Umbilical cord (tissue), 2 donors: ENCODE data around the gene OR5K4. TPM values are rescaled to one million over a fixed set of nuclear protein-coding genes. Genes with fewer than 3 reads are reported as not detected.

Experiments
- DNase-seq: peaks from one replicate; pipeline ENCODE4 v3.0.0-alpha.2; 2015; ENCODE audit warnings: low spot score
- total RNA-seq: library from RNA; depleted of rRNA; stranded (reverse); fragments of >200 nt; gene quantifications from one replicate; pipeline ENCODE4 v1.2.3, GENCODE V29; 2014; ENCODE audit warnings: low replicate concordance; ENCODE audit not compliant: insufficient read depth

The OR5K4 gene, protein sequence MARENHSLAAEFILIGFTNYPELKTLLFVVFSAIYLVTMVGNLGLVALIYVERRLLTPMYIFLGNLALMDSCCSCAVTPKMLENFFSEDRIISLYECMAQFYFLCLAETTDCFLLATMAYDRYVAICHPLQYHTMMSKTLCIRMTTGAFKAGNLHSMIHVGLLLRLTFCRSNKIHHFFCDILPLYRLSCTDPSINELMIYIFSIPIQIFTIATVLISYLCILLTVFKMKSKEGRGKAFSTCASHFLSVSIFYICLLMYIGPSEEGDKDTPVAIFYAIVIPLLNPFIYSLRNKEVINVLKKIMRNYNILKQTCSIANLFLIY
- total RNA-seq = 2.6 TPM

- DNase-seq = no peak
Observed at GRCh38 chr3:98353554-98353953, at the start of gene OR5K4. OR5K4 (plus strand) TSS chr3:98353854; CDS start chr3:98353854, 0 bp downstream.

DNA sequence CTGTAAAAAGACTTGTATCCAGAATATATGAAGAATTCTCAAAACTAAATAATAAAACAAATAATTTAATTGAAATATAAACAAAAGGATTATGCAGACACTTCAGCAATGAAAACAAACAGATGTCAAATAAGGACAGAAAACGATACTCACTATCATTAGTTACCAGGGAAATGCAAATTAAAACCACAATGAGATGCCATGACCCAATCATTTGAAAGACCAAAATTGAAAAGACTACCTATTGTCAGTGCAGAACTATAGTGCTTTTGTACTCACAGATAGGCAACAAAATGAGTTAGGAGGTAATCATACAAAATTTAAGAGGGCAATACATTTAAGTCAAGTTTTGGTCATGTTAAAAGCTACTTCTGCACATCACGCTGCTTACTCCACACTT is 31.6 kb upstream of the OR5K4 start:
- no peak for DNase-seq

DNA sequence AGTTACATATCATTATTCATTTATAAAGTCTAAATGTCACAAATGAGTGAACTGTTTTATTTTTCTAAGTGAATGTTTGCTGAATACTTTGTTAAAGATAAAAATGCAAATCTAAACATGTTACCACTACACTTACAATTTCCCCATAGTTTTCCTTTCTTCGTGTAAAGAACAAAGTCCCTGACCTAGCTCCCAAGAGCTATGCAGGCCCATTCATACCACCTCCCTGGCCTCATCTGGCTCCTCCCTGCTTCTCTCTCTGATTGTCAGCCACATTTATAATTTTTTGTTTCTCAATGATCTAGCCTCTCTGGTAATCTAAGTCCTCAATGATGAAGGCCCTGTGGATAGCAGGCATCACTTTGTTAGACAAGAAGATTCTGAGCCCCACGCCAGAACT is 31.0 kb upstream of the OR5K4 start:
- no peak for DNase-seq

DNA sequence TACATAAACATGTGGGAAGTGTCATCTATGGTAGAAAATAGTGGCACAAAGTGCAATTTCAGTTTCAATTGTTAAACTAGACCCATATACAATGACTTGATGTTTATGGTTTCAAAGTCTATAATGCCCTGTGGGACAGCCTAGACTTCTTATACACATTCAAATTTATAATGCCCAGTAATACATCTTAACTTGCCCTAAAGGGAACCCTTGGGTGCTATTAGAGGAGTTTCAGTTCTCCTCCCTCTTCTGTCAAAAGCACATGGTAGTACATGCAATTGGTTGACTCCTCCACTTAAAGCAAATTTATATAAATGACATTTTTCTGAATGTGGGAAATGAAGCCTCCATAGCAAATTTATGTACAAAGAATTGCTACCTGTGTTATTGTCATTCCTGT is 30.2 kb upstream of the OR5K4 start:
- no peak for DNase-seq

DNA sequence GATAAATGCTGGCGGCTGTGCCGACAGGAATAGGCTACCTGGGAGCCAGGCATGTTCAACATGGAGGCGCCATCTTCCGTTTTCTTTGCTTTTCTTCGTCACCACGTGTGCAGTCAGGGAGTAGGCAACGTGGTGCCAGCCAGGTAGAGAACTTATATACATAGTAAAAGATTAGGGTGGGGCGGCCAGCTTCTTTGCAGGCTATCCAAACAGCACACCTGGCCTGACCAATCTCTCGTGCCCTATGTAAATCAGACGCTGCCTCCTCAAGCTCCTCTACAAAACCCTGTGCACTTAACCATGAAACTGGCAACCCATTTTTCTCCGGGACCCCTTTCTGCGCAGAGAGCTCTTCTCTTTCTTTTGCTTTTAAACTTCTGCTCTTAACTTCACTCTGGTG is 28.6 kb upstream of the OR5K4 start:
- no peak for DNase-seq

DNA sequence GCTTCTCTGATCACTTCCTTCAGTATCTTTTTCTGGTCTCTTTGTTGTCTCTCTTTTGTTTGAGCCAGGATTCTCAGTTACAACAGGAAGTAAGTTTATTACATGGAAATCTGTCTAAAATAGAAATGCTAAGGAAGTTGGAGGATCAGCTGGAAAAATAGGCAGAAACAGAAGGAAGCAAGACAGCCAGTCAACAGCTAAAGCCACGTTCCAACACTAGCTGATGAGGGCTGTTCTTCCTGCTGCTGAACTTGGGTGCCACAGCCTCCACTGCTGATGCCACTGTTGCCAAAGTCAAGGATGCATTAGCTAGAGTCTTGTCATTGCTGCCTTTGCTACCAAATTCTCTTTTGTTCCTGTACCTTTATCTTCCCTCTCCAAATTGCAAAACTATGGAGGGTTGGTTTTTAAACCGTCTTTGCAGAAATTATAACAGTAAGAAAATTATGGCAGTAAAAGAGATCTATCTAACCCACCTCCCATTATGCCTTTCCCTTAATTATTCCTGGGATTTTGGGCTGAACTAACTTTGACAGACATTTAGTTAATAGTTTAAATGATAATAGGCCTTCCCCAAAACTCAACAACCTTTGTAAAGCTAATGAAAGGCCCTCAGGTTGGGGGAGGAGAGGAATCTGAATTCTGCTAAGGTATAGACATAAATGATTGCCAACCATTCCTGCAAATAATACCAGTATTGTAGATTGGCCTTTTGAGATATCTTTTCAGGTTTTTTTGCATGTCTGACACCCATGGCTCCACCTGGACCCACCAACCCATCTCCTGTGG is 27.4 kb upstream of the OR5K4 start:
- DNase-seq = peak; percentile 5

- no peak for DNase-seq
Observed at GRCh38 chr3:98326945-98327344, 26.7 kb upstream of the OR5K4 start.

DNA sequence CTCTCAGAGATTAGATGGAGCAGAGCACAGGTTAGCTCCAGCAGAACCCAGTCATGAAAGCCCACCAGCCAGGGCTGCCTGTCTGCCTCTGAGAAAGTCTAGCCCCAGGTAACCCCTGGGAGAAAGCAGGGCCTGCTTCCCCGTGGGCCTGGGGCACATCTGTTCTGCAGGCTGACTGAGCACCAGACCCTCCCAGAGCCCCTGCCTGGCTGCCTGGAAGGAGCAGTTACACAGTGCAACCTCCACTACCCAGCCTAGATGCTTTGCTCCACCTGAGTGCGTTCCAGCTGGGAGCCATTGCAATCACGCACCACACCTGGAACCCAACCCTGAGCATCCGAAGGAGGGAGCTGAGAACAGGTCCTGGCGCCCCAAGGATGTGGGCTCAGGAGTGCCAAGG is 24.7 kb upstream of the OR5K4 start:
- DNase-seq = no peak

- peak; percentile 56 for DNase-seq
Observed at GRCh38 chr3:98329392-98330124, 24.1 kb upstream of the OR5K4 start.

- DNase-seq = no peak
Observed at GRCh38 chr3:98331329-98331728, 22.3 kb upstream of the OR5K4 start.

- DNase-seq = no peak
Observed at GRCh38 chr3:98333989-98334606, 19.6 kb upstream of the OR5K4 start.

- no peak for DNase-seq
Observed at GRCh38 chr3:98339031-98339430, 14.6 kb upstream of the OR5K4 start.

- DNase-seq = no peak
Observed at GRCh38 chr3:98341758-98342157, 11.9 kb upstream of the OR5K4 start.

DNA sequence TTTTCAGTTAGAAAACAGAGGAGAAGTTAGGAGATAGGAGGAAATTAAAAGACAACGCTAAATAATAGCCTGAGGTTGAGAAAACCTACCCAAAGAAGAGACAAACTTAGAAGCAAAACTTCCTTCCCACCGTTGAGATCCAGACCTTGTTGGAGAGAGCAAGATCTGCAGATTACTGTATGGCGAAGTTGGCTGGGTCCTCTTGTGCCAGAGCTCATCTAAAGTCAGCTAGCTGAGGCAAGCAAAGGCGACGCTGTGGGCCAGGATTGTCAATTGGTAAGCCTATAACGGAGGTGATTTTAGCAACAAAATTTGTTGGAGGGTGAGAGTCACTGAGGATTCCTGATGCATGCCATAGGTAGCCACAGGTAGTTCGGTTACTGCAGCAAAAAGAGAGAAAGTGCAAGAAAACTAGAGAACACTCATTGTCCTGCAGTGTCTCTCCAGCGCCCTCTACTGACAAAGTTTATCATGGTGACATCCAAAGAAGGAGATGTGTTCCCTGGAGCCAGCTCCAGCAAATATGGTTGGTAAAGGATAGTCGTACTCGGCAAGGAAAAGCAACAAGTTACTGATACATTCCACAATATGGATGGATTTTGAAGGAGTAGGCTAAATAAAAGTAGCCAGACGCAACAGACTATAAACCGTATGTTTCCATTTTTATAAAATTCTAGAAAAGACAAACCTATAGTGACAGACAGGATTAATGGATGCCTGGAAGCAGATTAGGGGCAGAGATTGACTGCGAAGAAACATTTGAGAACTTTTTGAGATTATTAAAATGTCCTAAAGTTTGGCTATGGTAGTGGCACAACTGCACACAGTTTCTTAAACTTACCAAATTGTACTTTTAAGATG is 9.8 kb upstream of the OR5K4 start:
- peak; percentile 3 for DNase-seq

- no peak for DNase-seq
Observed at GRCh38 chr3:98350082-98350481, 3.6 kb upstream of the OR5K4 start.

GRCh38 chr3:98359250-98359649 is 5.6 kb downstream of the OR5K4 start:
- no peak for DNase-seq

GRCh38 chr3:98359993-98360675 is 6.5 kb downstream of the OR5K4 start:
- DNase-seq = no peak

- DNase-seq = no peak
Observed at GRCh38 chr3:98360681-98361080, 7.0 kb downstream of the OR5K4 start.

GRCh38 chr3:98361289-98361688 is 7.6 kb downstream of the OR5K4 start:
- DNase-seq = no peak
